ENCODE results near the gene HAND1.

HAND1 gene

GRCh38 chr5:154455585-154455984 is 22.4 kb downstream of the HAND1 start:
- DNase-seq (ENCODE audit: low read depth in 3 of 3), result no peak

- DNase-seq (ENCODE audit: low read depth in 3 of 3), result no peak
Measured at GRCh38 chr5:154451957-154452356, 26.1 kb downstream of the HAND1 start.

DNA sequence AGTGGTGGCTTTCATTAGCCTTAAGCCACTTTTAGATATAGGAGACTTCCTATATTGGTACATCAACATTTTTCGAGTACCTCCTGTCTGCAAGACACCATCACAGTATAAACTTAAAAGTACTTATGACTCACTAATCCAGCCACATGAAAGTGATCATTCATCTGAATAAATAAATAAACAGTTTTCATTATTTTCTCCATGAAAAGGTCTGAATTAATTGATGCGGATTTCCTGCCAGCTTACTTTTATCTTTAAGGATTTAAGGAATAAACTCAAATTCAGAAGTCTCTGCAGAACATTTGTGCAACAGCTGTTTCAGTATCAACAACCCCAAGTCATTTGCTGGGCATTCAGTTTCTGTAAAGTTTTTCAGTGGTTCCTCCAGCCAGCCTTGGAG is 28.2 kb downstream of the HAND1 start:
- no peak for DNase-seq (ENCODE audit: low read depth in 3 of 3)

GRCh38 chr5:154447089-154447725 is 30.8 kb downstream of the HAND1 start:
- DNase-seq (ENCODE audit: low read depth in 3 of 3), result no peak

- peak in 2 of 3 experiments; percentile 4 to 50 for DNase-seq (ENCODE audit: low read depth in 3 of 3)
Measured at GRCh38 chr5:154446195-154447088, 31.6 kb downstream of the HAND1 start.

- peak; percentile 89 to 94 (median 91) for DNase-seq (ENCODE audit: low read depth in 3 of 3)
Measured at GRCh38 chr5:154445422-154446194, 32.4 kb downstream of the HAND1 start, which contains the start of gene SAP30L. SAP30L (plus strand) TSS chr5:154445997; CDS start chr5:154446605, 608 bp downstream.

DNA sequence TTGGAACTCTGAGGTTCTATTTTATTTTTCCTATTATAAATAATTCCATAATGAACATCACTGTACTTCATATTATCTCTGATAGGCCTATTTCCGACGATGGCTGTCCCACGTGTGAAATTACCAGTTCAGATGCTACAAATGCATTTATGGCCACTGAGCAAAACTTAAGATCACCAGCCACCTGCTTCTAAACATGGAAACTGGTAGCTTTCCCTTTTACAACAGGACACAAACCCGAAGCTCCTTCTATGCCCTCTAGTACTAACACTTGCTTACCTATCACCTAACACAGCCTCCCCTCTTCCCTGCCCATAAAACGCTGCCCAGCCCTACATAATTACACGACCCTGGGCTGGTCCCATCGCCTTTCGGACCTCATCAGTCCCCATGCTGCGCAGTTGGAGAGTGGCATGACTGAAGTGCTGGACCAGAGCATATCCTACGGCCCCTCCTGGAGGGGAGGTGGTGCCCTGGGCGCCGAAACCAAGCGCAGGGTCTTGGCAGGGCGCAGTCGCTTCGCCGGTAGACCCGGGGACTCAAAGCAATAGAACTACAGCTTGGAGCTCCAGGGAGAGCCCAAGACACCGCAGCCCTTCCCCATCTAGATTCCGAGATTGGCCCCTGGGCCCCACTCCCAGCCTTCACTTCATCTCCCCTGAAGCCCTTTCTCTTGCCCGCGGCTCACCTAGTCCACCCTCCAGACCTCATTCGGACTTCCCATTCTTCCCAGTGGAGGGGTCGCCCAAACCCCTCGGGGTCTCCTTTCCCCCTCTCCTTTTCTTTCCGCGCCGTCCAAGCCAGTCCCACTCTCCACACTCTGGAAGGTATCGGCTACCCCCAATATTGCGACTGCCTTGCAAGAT is 33.2 kb downstream of the HAND1 start:
- no peak for DNase-seq (ENCODE audit: low read depth in 3 of 3)

DNA sequence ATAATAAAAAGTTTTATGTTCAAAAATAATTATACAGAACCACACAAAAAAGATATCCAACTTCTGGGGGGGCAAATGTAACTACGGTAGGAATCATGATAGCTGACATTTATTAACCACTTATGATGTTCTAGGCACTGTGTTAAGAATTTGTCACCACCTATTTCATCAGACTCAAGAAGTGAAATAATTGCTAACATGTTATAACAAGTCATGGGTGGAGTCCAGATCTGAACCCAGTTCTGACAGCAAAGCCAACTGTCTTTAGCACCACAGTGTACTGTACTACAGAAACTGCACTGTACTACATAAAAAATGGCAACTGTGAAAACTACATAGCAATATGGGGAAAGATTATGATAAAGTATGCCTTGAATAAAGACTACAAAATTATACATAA is 35.2 kb downstream of the HAND1 start:
- no peak for DNase-seq (ENCODE audit: low read depth in 3 of 3)

- DNase-seq (ENCODE audit: low read depth in 3 of 3), result no peak
Measured at GRCh38 chr5:154440540-154440939, 37.5 kb downstream of the HAND1 start.

DNA sequence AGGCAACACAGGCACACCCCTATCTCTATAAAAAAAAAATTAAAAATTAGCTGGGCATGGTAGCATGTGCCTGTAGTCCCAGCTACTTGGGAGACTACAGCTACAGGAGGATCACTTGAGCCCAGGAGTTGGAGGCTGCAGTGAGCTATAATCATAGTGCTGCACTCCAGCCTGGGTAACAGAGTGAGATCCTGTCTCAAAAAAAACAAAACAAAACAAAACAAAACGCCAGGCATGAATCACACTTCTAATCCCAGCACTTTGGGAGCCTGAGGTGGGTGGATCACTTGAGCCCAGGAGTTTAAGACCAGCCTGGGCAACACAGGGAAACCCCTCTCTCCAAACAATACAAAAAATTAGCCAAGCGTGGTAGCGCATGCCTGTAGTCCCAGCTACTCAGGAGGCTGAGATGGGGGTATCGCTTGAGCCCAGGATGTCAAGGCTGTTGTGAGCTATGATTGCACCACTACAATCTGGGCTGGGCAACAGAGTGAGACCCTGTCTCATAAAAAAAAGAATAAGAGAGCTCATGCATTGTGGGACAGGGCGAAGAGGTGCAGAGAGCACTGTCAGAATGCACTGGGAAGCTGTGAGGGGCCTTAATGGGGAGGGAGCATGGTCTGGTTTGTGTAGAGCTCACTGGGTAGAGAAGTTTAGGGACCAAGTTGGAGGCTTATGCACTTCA is 40.6 kb downstream of the HAND1 start:
- no peak for DNase-seq (ENCODE audit: low read depth in 3 of 3)

GRCh38 chr5:154435226-154435625 is 42.8 kb downstream of the HAND1 start:
- no peak for DNase-seq (ENCODE audit: low read depth in 3 of 3)

DNA sequence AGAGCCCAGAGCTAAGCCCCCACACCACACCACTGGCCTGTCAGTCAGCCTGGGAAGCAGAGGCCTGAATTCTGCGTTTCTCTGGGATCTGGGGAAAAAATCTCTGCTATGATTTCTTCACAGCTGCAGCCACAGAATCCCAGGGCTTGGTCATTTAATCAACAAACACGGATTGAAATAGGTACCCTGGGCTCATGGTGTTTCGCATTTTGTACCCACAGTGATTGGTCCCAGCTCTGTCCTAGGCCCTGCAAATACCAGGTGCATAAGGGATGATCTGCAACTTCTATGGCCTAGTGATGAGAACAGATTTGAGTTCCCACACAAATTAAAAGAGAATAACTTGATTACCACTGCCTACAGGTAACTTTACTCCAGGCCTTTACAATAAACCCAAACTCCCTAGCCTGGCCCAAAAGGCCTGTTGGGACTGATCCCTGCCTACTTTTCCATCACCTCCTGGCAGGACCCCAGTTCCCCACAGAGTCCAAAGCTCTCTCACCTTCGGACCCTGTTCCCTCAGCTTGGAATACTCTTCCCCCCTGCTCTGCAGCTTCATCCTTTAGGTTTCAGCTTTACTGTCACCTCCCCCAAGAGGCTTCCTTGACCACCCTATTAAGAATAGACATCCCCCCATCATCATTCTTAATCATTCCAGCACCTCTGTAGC is 46.9 kb downstream of the HAND1 start:
- DNase-seq (ENCODE audit: low read depth in 3 of 3), result no peak

DNA sequence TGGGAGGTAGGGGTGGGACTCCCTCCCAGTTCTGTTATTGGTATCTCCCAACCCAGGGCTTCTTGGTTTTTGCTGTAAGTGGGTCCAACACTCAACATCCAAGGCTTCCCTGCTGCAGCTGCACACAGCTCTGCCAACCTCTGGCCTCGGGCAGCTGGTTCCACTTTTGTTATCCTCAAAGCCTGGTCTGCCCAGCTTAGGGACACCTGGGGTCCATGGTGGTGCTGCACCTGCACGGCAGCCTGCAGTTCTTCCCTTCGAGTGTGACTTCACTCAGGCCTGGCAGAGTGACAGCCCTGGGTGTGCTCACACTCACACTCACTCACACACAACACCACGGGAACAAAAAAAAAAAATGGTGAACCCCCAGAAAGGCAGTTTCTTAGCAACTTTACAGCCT is 47.6 kb downstream of the HAND1 start:
- DNase-seq (ENCODE audit: low read depth in 3 of 3), result no peak

DNA sequence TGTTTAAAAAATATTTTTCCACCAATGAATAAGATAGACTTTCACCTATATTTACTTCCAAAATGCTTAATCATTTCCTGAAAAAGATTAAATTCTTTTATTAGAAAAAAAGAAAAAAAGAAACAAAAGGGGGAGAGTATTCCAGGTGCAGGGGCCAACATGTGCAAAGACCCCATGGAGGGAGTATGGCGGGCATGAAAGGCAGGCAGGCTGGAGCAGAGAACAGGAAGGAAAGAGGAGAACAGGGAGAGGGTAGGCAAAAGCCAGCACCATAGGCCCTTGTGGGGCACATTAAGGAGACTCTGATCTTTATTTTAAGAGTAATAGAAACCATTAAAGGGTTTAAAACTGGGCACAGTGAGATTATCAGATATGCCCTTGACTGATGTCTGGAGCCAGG is 48.7 kb downstream of the HAND1 start:
- no peak for DNase-seq (ENCODE audit: low read depth in 3 of 3)

DNA sequence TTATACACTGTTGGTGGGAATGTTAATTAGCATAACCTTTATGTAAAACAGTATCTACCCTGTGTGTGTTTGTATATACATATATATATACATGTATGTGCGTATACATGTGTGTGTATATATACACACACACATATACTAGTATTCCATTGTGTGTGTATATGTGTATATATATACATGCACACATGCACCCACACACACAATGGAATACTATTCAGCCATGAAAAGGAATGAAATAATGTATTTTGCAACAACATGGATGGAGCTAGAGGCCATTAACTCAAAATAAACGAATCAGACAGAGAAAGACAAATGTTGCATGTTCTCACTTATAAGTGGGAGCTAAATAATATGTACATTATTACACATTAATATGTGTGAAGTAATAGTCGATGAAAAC is 49.8 kb downstream of the HAND1 start:
- no peak for DNase-seq (ENCODE audit: low read depth in 3 of 3)
